Liver (tissue), 9 donors: ENCODE results near the gene ZNF678. TPM values are rescaled to one million over a fixed set of nuclear protein-coding genes. Genes with fewer than 3 reads are reported as not detected.

Experiments used
- DNase-seq: peaks from one replicate; pipeline ENCODE4 v3.0.0-alpha.2; 2017; ENCODE audit warnings: low spot score
- H3K27ac ChIP-seq, 2 donors: one replicate each; pipeline ENCODE4 v1.7.0; 2013; ENCODE audit warnings: inconsistent platforms in 2 of 2, low read length in 2 of 2, control low read depth in 1 of 2, low read depth in 1 of 2, mild to moderate bottlenecking in 1 of 2
- H3K27me3 ChIP-seq, 4 donors: one replicate each; pipeline versions ENCODE4 v1.6.1 to v1.7.0; 2013; ENCODE audit warnings: low read length in 3 of 4, inconsistent platforms in 1 of 4, mild to moderate bottlenecking in 1 of 4, moderate library complexity in 1 of 4; ENCODE audit not compliant: control insufficient read depth in 4 of 4, insufficient read depth in 4 of 4
- H3K36me3 ChIP-seq, 4 donors: one replicate each; pipeline versions ENCODE4 v1.6.1 to v1.7.0; 2013; ENCODE audit warnings: low read length in 3 of 4, mild to moderate bottlenecking in 3 of 4, low read depth in 1 of 4, moderate library complexity in 1 of 4; ENCODE audit not compliant: control insufficient read depth in 4 of 4, insufficient read depth in 3 of 4
- H3K4me1 ChIP-seq, 4 donors: one replicate each; pipeline versions ENCODE4 v1.6.1 to v1.7.0; 2013; ENCODE audit warnings: low read length in 3 of 4, mild to moderate bottlenecking in 3 of 4, moderate library complexity in 1 of 4; ENCODE audit not compliant: control insufficient read depth in 4 of 4, insufficient read depth in 4 of 4
- H3K4me3 ChIP-seq, 3 donors: one replicate each; pipeline versions ENCODE4 v1.6.1 to v1.7.0; 2013; ENCODE audit warnings: low read length in 3 of 3, control low read depth in 1 of 3, low read depth in 1 of 3, mild to moderate bottlenecking in 1 of 3
- H3K9ac ChIP-seq, 2 donors: one replicate each; pipeline ENCODE4 v1.7.0; 2013; ENCODE audit warnings: low read length in 2 of 2, mild to moderate bottlenecking in 2 of 2, moderate library complexity in 2 of 2, control low read depth in 1 of 2, low read depth in 1 of 2
- H3K9me3 ChIP-seq, 4 donors: one replicate each; pipeline versions ENCODE4 v1.6.1 to v1.7.0; 2013; ENCODE audit warnings: low read length in 3 of 4; ENCODE audit not compliant: control insufficient read depth in 4 of 4
- ATF3 ChIP-seq: IDR thresholded peaks from 2 replicates; pipeline ENCODE4 v1.6.1; 2016; ENCODE audit warnings: antibody characterized with exemption
- CTCF ChIP-seq: fragments of 150-350 bp; IDR thresholded peaks from 2 replicates; pipeline ENCODE4 v1.5.1; 2017; ENCODE audit warnings: improper control_type of control experiment, low read depth, low read length; ENCODE audit not compliant: missing input control
- EGR1 ChIP-seq, 2 donors: IDR thresholded peaks; 2 replicates each; pipeline ENCODE4 v1.6.1; 2016 to 2018; ENCODE audit warnings: antibody characterized with exemption in 2 of 2, low read depth in 2 of 2
- FOXA1 ChIP-seq: IDR thresholded peaks from 2 replicates; pipeline ENCODE4 v1.6.1; 2016; ENCODE audit warnings: antibody characterized with exemption
- FOXA2 ChIP-seq: IDR thresholded peaks from 2 replicates; pipeline ENCODE4 v1.6.1; 2016; ENCODE audit warnings: antibody characterized with exemption
- GABPA ChIP-seq, 2 donors: IDR thresholded peaks in 1 of 2; conservative IDR thresholded peaks in 1 of 2; 2 replicates each; pipeline ENCODE4 v1.6.1; 2016; ENCODE audit warnings: antibody characterized with exemption in 2 of 2, mild to moderate bottlenecking in 1 of 2, moderate library complexity in 1 of 2
- HNF4A ChIP-seq, 2 donors: conservative IDR thresholded peaks; 2 replicates each; pipeline ENCODE4 v1.6.1; 2016; ENCODE audit warnings: antibody characterized with exemption in 2 of 2, mild to moderate bottlenecking in 2 of 2
- HNF4G ChIP-seq: IDR thresholded peaks from 2 replicates; pipeline ENCODE4 v1.6.1; 2016; ENCODE audit warnings: antibody characterized with exemption
- JUND ChIP-seq, 2 donors: IDR thresholded peaks; 2 replicates each; pipeline ENCODE4 v1.6.1; 2016; ENCODE audit warnings: antibody characterized with exemption in 2 of 2
- NR2F2 ChIP-seq: IDR thresholded peaks from 2 replicates; pipeline ENCODE4 v1.6.1; 2016; ENCODE audit warnings: antibody characterized with exemption
- REST ChIP-seq: IDR thresholded peaks from 2 replicates; pipeline ENCODE4 v1.6.1; 2016; ENCODE audit warnings: antibody characterized with exemption, mild to moderate bottlenecking
- TAF1 ChIP-seq: conservative IDR thresholded peaks from 2 replicates; pipeline ENCODE4 v1.6.1; 2016; ENCODE audit warnings: antibody characterized with exemption, mild to moderate bottlenecking
- YY1 ChIP-seq: IDR thresholded peaks from 2 replicates; pipeline ENCODE4 v1.6.1; 2016; ENCODE audit warnings: antibody characterized with exemption, mild to moderate bottlenecking
- ZBTB33 ChIP-seq: IDR thresholded peaks from 2 replicates; pipeline ENCODE4 v1.6.1; 2016; ENCODE audit warnings: antibody characterized with exemption
- WGBS: extraction: QIAGEN DNeasy Blood & Tissue Kit; methylation state at CpG from one replicate; pipeline ENCODE4 v1.1.7; 2013; 5-methylcytosine and 5-hydroxymethylcytosine counted together
- polyA plus RNA-seq, 2 donors: library from polyadenylated mRNA; stranded (reverse) in 1 of 2; unstranded in 1 of 2; fragments of 200-250 nt in 1 of 2; fragments of >200 nt in 1 of 2; fragmentation: Nextera tagmentation in 1 of 2; extraction: Ambion mirVana in 1 of 2; gene quantifications; one replicate each; pipeline versions ENCODE4 v1.2.1 to v1.2.3, GENCODE V29; 2013 to 2015
- total RNA-seq, 2 donors: library from RNA; depleted of rRNA; stranded (reverse); fragments of >200 nt; gene quantifications; one replicate each; pipeline ENCODE4 v1.2.3, GENCODE V29; 2014
- donor health status: healthy.
- donor health status: healthy.
- donor health status: healthy.
- donor health status: healthy.
- donor health status: healthy.

The ZNF678 gene
- total and polyA plus RNA-seq, 4 donors, result 0.76 to 16.6 (median 4.2) TPM

- H3K9me3 ChIP-seq, result peaks cover 0 to 2% (median under 1%) of the 10 kb centered on the region in 4 donors
- H3K36me3 ChIP-seq, result no peaks in the 10 kb centered on the region
- H3K9ac ChIP-seq, result no peak overlapping the region
- DNase-seq, result no peak
- TF ChIP-seq EGR1 (IDR thresholded peaks at IDR 0.05; ENCODE audit: low read depth in 2 of 2) (no peak), CTCF (no peak), REST (no peak), ATF3 (no peak), FOXA2 (no peak), JUND (IDR thresholded peaks at IDR 0.05) (no peak)
- no peak overlapping the region for H3K4me3 ChIP-seq
- WGBS, result 94% methylated on average over 9 of the region's 9 CpGs
- H3K27me3 ChIP-seq, result no peaks in the 10 kb centered on the region
- H3K27ac ChIP-seq, result no peak overlapping the region
- peaks cover 2 to 5% (median 5%) of the 10 kb centered on the region in 4 donors for H3K4me1 ChIP-seq
Measured at GRCh38 chr1:227544067-227545050, 19.0 kb upstream of the ZNF678 start.

- 94% methylated on average over 5 of the region's 5 CpGs for WGBS
Measured at GRCh38 chr1:227545361-227545760, 18.0 kb upstream of the ZNF678 start.

More at GRCh38 chr1:227545361-227545760, 18.0 kb upstream of the ZNF678 start:
- H3K9ac ChIP-seq, result no peak overlapping the region
- TF ChIP-seq GABPA (IDR thresholded peaks at IDR 0.05 in 1 of 2, conservative IDR thresholded peaks at IDR 0.05 in 1 of 2), result no peak
- no peak for TF ChIP-seq EGR1 (IDR thresholded peaks at IDR 0.05; ENCODE audit: low read depth in 2 of 2)
- no peak for TF ChIP-seq CTCF
- TF ChIP-seq JUND (IDR thresholded peaks at IDR 0.05), result no peak
- no peak for TF ChIP-seq REST
- no peak for TF ChIP-seq TAF1
- no peak for TF ChIP-seq NR2F2
- TF ChIP-seq HNF4G, result no peak
- no peak for TF ChIP-seq ZBTB33
- no peak for TF ChIP-seq HNF4A (conservative IDR thresholded peaks at IDR 0.05)
- no peak for TF ChIP-seq YY1
- TF ChIP-seq FOXA1, result no peak
- H3K9me3 ChIP-seq, result peaks cover 2% of the 10 kb centered on the region in 4 donors
- H3K27me3 ChIP-seq, result no peaks in the 10 kb centered on the region
- peaks cover 2 to 5% (median 5%) of the 10 kb centered on the region in 4 donors for H3K4me1 ChIP-seq
- DNase-seq, result no peak
- H3K27ac ChIP-seq, result no peak overlapping the region
- H3K36me3 ChIP-seq, result no peaks in the 10 kb centered on the region
- no peak overlapping the region for H3K4me3 ChIP-seq
